Neural crest cell (in vitro differentiated cells): ENCODE results near the gene PPP2R1B. TPM values are rescaled to one million over a fixed set of nuclear protein-coding genes. Genes with fewer than 3 reads are reported as not detected.
"Not testable (repeated sequence)": the region's sequence is repeated elsewhere in the genome, so short reads cannot be mapped to it uniquely, and the experiment has no call there.

Source experiments
- DNase-seq: peaks from one replicate; pipeline ENCODE4 v3.0.0; 2021; ENCODE audit warnings: low read depth, mixed read lengths, low spot score
- H3K27ac Mint-ChIP-seq: one replicate; pipeline ENCODE4 v1.8.0; 2021; ENCODE audit warnings: mild to moderate bottlenecking, mixed read lengths; ENCODE audit not compliant: unreplicated experiment
- H3K27me3 Mint-ChIP-seq: 2 replicates; pipeline ENCODE4 v1.8.0; 2021; ENCODE audit warnings: low read depth, mild to moderate bottlenecking, mixed read lengths
- H3K36me3 Mint-ChIP-seq: 2 replicates; pipeline ENCODE4 v1.8.0; 2021; ENCODE audit warnings: low read depth, mild to moderate bottlenecking, mixed read lengths
- H3K4me1 Mint-ChIP-seq: 2 replicates; pipeline ENCODE4 v1.8.0; 2021; ENCODE audit warnings: mixed read lengths
- H3K4me3 Mint-ChIP-seq: one replicate; pipeline ENCODE4 v1.8.0; 2021; ENCODE audit warnings: mild to moderate bottlenecking, mixed read lengths
- H3K9me3 Mint-ChIP-seq: 2 replicates; pipeline ENCODE4 v1.8.0; 2021; ENCODE audit warnings: mixed read lengths
- total RNA-seq: library from RNA; stranded (reverse); gene quantifications from 2 replicates; pipeline ENCODE4 v1.2.1, GENCODE V29; 2021
- TF ChIP-seq, protein P1 (sequence below): fragments of 200-600 bp; sonication (generic); conservative IDR thresholded peaks from 2 replicates; pipeline ENCODE4 v1.5.0; 2021; ENCODE audit warnings: antibody characterized with exemption, mild to moderate bottlenecking

The PPP2R1B gene
- total RNA-seq, 1 donor from 2014 or later, result 80.4 TPM

GRCh38 chr11:111774955-111775710 is 8.9 kb upstream of the PPP2R1B start:
- no peaks in the 10 kb centered on the region for H3K9me3 Mint-ChIP-seq

DNA sequence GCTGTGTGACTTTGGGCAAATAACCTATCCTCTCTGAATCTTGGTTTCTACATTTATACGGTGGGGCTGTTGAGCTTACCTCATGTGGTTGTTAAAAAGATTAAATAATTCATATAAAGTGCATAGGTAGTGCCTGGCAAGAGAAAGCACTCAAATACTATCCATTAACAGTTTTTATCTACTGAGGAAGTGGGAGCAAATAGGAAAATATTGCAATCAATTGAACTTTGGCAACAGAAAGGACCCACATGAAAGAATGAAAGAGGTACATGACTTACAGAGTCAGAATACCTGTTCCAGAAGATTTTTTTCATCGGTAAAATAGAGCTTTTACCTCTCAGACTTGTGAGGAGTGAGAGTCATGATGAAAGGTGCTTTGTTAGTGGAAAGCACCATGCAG is 6.3 kb upstream of the PPP2R1B start:
- no peaks in the 10 kb centered on the region for H3K27me3 Mint-ChIP-seq
- no peaks in the 10 kb centered on the region for H3K4me1 Mint-ChIP-seq
- DNase-seq, result no peak
- H3K4me3 Mint-ChIP-seq, result no peak overlapping the region
- no peak overlapping the region for H3K27ac Mint-ChIP-seq
- no peaks in the 10 kb centered on the region for H3K9me3 Mint-ChIP-seq
- no peaks in the 10 kb centered on the region for H3K36me3 Mint-ChIP-seq
- TF ChIP-seq, protein P1, sequence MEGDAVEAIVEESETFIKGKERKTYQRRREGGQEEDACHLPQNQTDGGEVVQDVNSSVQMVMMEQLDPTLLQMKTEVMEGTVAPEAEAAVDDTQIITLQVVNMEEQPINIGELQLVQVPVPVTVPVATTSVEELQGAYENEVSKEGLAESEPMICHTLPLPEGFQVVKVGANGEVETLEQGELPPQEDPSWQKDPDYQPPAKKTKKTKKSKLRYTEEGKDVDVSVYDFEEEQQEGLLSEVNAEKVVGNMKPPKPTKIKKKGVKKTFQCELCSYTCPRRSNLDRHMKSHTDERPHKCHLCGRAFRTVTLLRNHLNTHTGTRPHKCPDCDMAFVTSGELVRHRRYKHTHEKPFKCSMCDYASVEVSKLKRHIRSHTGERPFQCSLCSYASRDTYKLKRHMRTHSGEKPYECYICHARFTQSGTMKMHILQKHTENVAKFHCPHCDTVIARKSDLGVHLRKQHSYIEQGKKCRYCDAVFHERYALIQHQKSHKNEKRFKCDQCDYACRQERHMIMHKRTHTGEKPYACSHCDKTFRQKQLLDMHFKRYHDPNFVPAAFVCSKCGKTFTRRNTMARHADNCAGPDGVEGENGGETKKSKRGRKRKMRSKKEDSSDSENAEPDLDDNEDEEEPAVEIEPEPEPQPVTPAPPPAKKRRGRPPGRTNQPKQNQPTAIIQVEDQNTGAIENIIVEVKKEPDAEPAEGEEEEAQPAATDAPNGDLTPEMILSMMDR, result no peak

More at GRCh38 chr11:111774955-111775710, 8.9 kb upstream of the PPP2R1B start:
- Mint-ChIP-seq H3K27ac (no peak overlapping the region), H3K4me3 (no peak overlapping the region), H3K27me3 (no peaks in the 10 kb centered on the region), H3K4me1 (no peaks in the 10 kb centered on the region), H3K36me3 (no peaks in the 10 kb centered on the region)
- DNase-seq, result no peak
- TF ChIP-seq, protein P1, result no peak

DNA sequence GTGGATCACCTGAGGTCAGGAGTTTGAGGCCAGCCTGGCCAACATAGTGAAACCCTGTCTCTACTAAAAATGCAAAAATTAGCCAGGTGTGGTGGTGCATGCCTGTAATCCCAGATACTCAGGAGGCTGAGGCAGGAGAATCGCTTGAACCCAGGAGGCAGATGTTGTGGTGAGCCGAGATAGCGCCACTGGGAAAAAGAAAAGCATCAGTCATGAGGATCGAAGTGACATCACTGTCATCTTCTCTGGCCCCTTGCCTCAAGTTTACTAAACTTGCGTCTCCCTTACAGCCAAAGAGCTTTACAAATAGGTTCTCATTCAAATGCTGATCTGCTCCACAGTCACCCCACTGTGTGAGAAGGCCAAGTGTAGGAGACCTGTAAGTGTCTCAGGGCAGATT is 5.0 kb upstream of the PPP2R1B start:
- not testable (repeated sequence) for H3K9me3 Mint-ChIP-seq, H3K4me1 Mint-ChIP-seq, DNase-seq, H3K36me3 Mint-ChIP-seq, H3K27ac Mint-ChIP-seq, H3K27me3 Mint-ChIP-seq
- H3K4me3 Mint-ChIP-seq, result peak overlapping the region; percentile 24

GRCh38 chr11:111770581-111771134 is 4.5 kb upstream of the PPP2R1B start:
- H3K4me3 Mint-ChIP-seq, result peak overlapping the region; percentile 24
- no peaks in the 10 kb centered on the region for H3K9me3 Mint-ChIP-seq
- TF ChIP-seq, protein P1, result no peak
- no peak for DNase-seq
- no peak overlapping the region for H3K27ac Mint-ChIP-seq
- no peaks in the 10 kb centered on the region for H3K27me3 Mint-ChIP-seq
- peaks cover 7% of the 10 kb centered on the region for H3K4me1 Mint-ChIP-seq
- H3K36me3 Mint-ChIP-seq, result no peaks in the 10 kb centered on the region

- TF ChIP-seq, protein P1, result no peak
- no peaks in the 10 kb centered on the region for H3K27me3 Mint-ChIP-seq
- no peak for DNase-seq
- H3K9me3 Mint-ChIP-seq, result no peaks in the 10 kb centered on the region
- peak overlapping the region; percentile 99 for H3K4me3 Mint-ChIP-seq
- H3K4me1 Mint-ChIP-seq, result peaks cover 41% of the 10 kb centered on the region
- peak overlapping the region; percentile 99 for H3K27ac Mint-ChIP-seq
- peaks cover 3% of the 10 kb centered on the region for H3K36me3 Mint-ChIP-seq
These were observed 599 bp upstream of the PPP2R1B start for GRCh38 chr11:111766834-111767142.

DNA sequence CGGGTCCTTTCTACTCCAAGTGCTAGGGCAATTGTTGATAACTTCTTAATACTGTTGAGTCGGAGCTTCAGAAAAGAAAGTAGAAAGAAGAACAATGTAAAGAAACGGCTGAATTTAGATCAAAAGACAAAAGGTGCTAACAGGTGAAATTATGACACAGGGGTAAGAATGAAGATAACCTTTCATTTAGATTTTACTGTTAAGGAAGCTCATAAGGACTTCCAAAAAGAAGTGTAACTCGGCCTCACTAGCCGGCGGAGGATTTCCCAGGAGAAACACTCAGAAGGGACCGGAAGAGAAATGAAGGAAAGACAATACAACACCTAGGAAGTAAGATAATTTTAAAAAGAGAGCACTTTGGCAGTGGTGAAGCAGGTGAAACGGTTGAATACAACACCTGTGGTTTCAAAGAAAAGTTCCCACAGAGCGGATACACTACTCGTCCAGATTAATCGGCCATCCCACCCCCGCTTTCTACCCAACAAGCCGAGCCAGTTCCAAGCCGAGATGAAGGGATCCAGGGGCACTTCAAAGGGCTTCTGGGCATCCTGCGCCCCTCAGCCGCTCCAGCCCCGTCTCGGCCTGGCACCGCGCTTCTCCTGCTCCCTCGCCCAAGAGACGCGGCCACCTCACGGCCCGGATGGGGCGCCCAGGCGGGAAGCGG is 737 bp downstream of the PPP2R1B start:
- Mint-ChIP-seq H3K9me3 (no peaks in the 10 kb centered on the region), H3K36me3 (peaks cover 3% of the 10 kb centered on the region), H3K27me3 (no peaks in the 10 kb centered on the region), H3K4me1 (peaks cover 41% of the 10 kb centered on the region), H3K4me3 (peak overlapping the region; percentile 99), H3K27ac (peak overlapping the region; percentile 54)
- TF ChIP-seq, protein P1, result no peak
- no peak for DNase-seq
